ENCODE results near the gene FGFR3.
"Not testable (repeated sequence)": the region's sequence is repeated elsewhere in the genome, so short reads cannot be mapped to it uniquely, and the experiment has no call there.

The FGFR3 gene

DNA sequence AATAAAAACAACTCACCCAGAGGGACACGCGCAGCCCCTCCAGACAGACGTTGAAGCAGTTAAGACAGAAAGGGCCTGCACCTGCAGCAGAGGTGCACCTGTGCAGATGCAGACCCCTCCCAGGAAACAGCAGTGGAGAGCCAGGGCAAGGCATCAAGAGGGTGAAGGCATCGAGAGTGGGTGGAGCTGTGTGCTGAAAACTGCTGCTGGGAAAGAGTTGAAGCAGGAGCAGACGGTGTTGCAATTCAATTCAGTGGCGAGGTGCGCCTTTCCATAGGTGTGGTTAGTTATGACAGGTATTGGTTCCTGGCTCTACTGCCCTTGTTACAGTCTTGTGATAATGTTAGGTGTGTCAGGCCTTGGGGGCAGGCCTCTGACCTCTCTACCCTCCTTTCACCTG is 46.2 kb downstream of the FGFR3 start:
- no peak for DNase-seq (ENCODE audit: low spot score in 2 of 2)
- no peak for ATAC-seq
- H3K9me3 Mint-ChIP-seq: no peaks in the 10 kb centered on the region
- no peak overlapping the region for H3K4me3 Mint-ChIP-seq
- H3K27ac Mint-ChIP-seq: no peak overlapping the region
- H3K36me3 Mint-ChIP-seq: peaks cover 83% of the 10 kb centered on the region
- H3K4me1 Mint-ChIP-seq: peaks cover 33% of the 10 kb centered on the region

GRCh38 chr4:1841201-1841886 is 48.3 kb downstream of the FGFR3 start:
- peak overlapping the region; percentile 48 for H3K27ac Mint-ChIP-seq
- DNase-seq (ENCODE audit: low spot score in 2 of 2): no peak
- no peak for ATAC-seq
- no peaks in the 10 kb centered on the region for H3K9me3 Mint-ChIP-seq
- H3K36me3 Mint-ChIP-seq: peaks cover 85% of the 10 kb centered on the region
- no peak overlapping the region for H3K4me3 Mint-ChIP-seq
- peaks cover 30% of the 10 kb centered on the region for H3K4me1 Mint-ChIP-seq

- ATAC-seq (no peak), DNase-seq (ENCODE audit: low spot score in 2 of 2) (no peak)
- no peaks in the 10 kb centered on the region for H3K9me3 Mint-ChIP-seq
- peak overlapping the region; percentile 48 for H3K27ac Mint-ChIP-seq
- peaks cover 86% of the 10 kb centered on the region for H3K36me3 Mint-ChIP-seq
- no peak overlapping the region for H3K4me3 Mint-ChIP-seq
- H3K4me1 Mint-ChIP-seq: peaks cover 30% of the 10 kb centered on the region
Measured at GRCh38 chr4:1841887-1842210, 48.8 kb downstream of the FGFR3 start.

GRCh38 chr4:1842339-1842895 is 49.3 kb downstream of the FGFR3 start:
- ATAC-seq (no peak), DNase-seq (ENCODE audit: low spot score in 2 of 2) (no peak)
- Mint-ChIP-seq H3K4me1 (peaks cover 30% of the 10 kb centered on the region), H3K4me3 (no peak overlapping the region), H3K36me3 (peaks cover 86% of the 10 kb centered on the region), H3K27ac (peak overlapping the region; percentile 48), H3K9me3 (no peaks in the 10 kb centered on the region)

- DNase-seq (ENCODE audit: low spot score in 2 of 2) (no peak), ATAC-seq (no peak)
- peaks cover 86% of the 10 kb centered on the region for H3K36me3 Mint-ChIP-seq
- H3K4me1 Mint-ChIP-seq: peaks cover 30% of the 10 kb centered on the region
- no peak overlapping the region for H3K4me3 Mint-ChIP-seq
- no peak overlapping the region for H3K27ac Mint-ChIP-seq
- no peaks in the 10 kb centered on the region for H3K9me3 Mint-ChIP-seq
Measured at GRCh38 chr4:1842993-1843448, 49.9 kb downstream of the FGFR3 start.

GRCh38 chr4:1843852-1844251 is 50.8 kb downstream of the FGFR3 start:
- Mint-ChIP-seq H3K4me1 (peaks cover 30% of the 10 kb centered on the region), H3K36me3 (peaks cover 86% of the 10 kb centered on the region), H3K9me3 (no peaks in the 10 kb centered on the region), H3K27ac (no peak overlapping the region), H3K4me3 (no peak overlapping the region)
- DNase-seq (ENCODE audit: low spot score in 2 of 2) (no peak), ATAC-seq (no peak)

GRCh38 chr4:1844618-1845017 is 51.5 kb downstream of the FGFR3 start:
- not testable (repeated sequence) for ATAC-seq; H3K27ac Mint-ChIP-seq; H3K9me3 Mint-ChIP-seq; DNase-seq (ENCODE audit: low spot score in 2 of 2); H3K4me3 Mint-ChIP-seq
- peaks cover 84% of the 10 kb centered on the region for H3K36me3 Mint-ChIP-seq
- H3K4me1 Mint-ChIP-seq: peaks cover 25% of the 10 kb centered on the region

- peaks cover 65% of the 10 kb centered on the region for H3K36me3 Mint-ChIP-seq
- DNase-seq (ENCODE audit: low spot score in 2 of 2) (no peak), ATAC-seq (no peak)
- no peak overlapping the region for H3K27ac Mint-ChIP-seq
- no peaks in the 10 kb centered on the region for H3K9me3 Mint-ChIP-seq
- H3K4me1 Mint-ChIP-seq: peaks cover 25% of the 10 kb centered on the region
- H3K4me3 Mint-ChIP-seq: no peak overlapping the region
Measured at GRCh38 chr4:1846580-1846979, 53.5 kb downstream of the FGFR3 start.

GRCh38 chr4:1850276-1850675 is 57.2 kb downstream of the FGFR3 start:
- H3K36me3 Mint-ChIP-seq: peaks cover 62% of the 10 kb centered on the region
- no peak overlapping the region for H3K4me3 Mint-ChIP-seq
- peaks cover 28% of the 10 kb centered on the region for H3K4me1 Mint-ChIP-seq
- ATAC-seq: no peak
- H3K9me3 Mint-ChIP-seq: no peaks in the 10 kb centered on the region
- H3K27ac Mint-ChIP-seq: no peak overlapping the region
- no peak for DNase-seq (ENCODE audit: low spot score in 2 of 2)

GRCh38 chr4:1851160-1851559 is 58.1 kb downstream of the FGFR3 start:
- Mint-ChIP-seq H3K27ac (peak overlapping the region; percentile 57), H3K36me3 (peaks cover 53% of the 10 kb centered on the region), H3K9me3 (no peaks in the 10 kb centered on the region), H3K4me1 (peaks cover 28% of the 10 kb centered on the region), H3K4me3 (no peak overlapping the region)
- no peak for DNase-seq (ENCODE audit: low spot score in 2 of 2)
- ATAC-seq: no peak

DNA sequence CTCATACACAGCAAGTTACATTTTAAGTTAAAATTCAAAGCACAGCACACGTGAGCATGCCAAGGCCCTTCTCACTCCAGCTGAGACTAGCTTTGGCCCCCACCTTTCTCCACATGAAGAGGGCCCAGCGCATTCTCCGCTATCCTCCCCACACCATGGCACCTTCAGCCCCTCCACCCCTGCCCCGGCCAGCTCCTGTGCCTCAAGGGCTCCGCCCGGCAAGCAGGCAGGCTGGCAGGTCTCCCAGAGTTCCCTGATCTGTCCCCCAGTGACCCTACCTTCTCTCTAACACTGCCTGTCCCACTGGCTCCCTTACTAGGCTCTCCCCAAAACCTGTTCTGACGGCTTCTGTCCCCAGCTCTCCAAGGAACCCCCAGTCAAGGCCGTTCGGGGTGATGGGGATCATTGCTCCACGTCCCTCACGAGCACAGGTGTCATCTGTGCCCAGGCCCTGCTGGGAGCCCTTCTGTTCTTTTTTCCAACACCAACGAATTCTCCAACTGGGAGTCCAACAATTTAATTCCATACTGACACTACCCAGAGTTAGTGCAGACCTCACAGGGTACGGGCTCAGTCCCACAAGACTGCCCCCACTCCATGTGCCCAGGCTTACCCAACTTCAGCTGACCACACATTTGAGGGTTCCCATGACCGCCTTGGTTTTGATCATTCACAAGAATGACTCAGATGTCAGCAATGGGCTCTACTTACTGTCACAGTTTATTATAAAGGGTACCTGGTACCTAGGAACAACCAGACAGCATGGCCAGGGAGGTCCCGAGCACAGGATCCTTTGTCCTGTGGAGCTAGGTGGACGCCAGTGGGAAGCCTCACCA is 58.7 kb downstream of the FGFR3 start:
- peak overlapping the region; percentile 57 for H3K27ac Mint-ChIP-seq
- ATAC-seq: no peak

GRCh38 chr4:1852904-1853623 is 60.0 kb downstream of the FGFR3 start:
- ATAC-seq (no peak), DNase-seq (ENCODE audit: low spot score in 2 of 2) (no peak)
- H3K4me3 Mint-ChIP-seq: no peak overlapping the region
- H3K9me3 Mint-ChIP-seq: no peaks in the 10 kb centered on the region
- peak overlapping the region; percentile 57 for H3K27ac Mint-ChIP-seq
- H3K36me3 Mint-ChIP-seq: peaks cover 34% of the 10 kb centered on the region
- H3K4me1 Mint-ChIP-seq: peaks cover 37% of the 10 kb centered on the region

More for the DNA sequence above, 58.7 kb downstream of the FGFR3 start:
- no peak overlapping the region for H3K4me3 Mint-ChIP-seq
- H3K36me3 Mint-ChIP-seq: peaks cover 46% of the 10 kb centered on the region
- H3K9me3 Mint-ChIP-seq: no peaks in the 10 kb centered on the region
- peaks cover 29% of the 10 kb centered on the region for H3K4me1 Mint-ChIP-seq
- no peak for DNase-seq (ENCODE audit: low spot score in 2 of 2)

- peak overlapping the region; percentile 78 for H3K27ac Mint-ChIP-seq
- H3K36me3 Mint-ChIP-seq: peaks cover 19% of the 10 kb centered on the region
- H3K9me3 Mint-ChIP-seq: no peaks in the 10 kb centered on the region
- peaks cover 37% of the 10 kb centered on the region for H3K4me1 Mint-ChIP-seq
- ATAC-seq (no peak), DNase-seq (ENCODE audit: low spot score in 2 of 2) (no peak)
- peak overlapping the region; percentile 75 for H3K4me3 Mint-ChIP-seq
Measured at GRCh38 chr4:1854752-1855151, 61.7 kb downstream of the FGFR3 start.

GRCh38 chr4:1855333-1856070 is 62.4 kb downstream of the FGFR3 start:
- H3K4me3 Mint-ChIP-seq: peak overlapping the region; percentile 75
- H3K4me1 Mint-ChIP-seq: peaks cover 37% of the 10 kb centered on the region
- peaks cover 19% of the 10 kb centered on the region for H3K36me3 Mint-ChIP-seq
- DNase-seq (ENCODE audit: low spot score in 2 of 2): peak; percentile 24 to 68
- ATAC-seq: peak; percentile 3
- H3K27ac Mint-ChIP-seq: peak overlapping the region; percentile 78
- H3K9me3 Mint-ChIP-seq: no peaks in the 10 kb centered on the region
